Measurements from ENCODE around the gene VAV1.
A peak's percentile ranks its signal among the peaks of the same experiment; 100 is the strongest.
"Not testable (repeated sequence)": the region's sequence is repeated elsewhere in the genome, so short reads cannot be mapped to it uniquely, and the experiment has no call there.

Gene VAV1

DNA sequence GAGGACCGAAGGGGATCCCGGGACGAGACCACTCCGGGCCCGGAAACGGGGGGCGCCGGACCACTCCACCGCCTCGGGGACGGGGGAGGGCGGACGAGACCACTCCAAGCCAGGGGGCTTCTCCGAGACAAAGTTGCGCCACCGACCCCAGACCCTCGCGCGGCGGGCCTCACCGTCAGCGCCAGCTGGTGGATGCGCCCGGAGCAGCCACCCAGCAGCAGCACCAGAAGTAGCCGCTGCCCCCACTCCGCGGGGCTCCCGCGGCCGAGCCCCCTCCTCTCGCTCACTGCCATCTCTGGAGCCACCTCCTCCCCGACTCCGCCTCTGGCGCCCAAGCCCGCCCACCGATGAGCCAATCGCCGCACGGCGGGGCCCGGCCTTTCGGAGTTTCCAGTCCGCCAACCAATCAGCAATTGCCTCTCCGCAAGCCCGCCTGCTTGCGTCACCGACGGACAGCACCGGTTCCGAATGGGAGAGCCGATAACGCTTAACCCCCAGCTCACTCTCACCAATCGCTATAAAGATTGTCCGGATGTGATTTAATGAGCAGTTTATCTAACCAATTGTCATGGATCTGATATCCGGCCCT, 35.1 kb upstream of the VAV1 start, which contains the start of gene GPR108:
Gene GPR108, minus strand, starts transcription at position 297 of the 589 bp plus-strand sequence. Its CDS starts 4 bp downstream, at position 293.
- peak; percentile 98 for DNase-seq

DNA sequence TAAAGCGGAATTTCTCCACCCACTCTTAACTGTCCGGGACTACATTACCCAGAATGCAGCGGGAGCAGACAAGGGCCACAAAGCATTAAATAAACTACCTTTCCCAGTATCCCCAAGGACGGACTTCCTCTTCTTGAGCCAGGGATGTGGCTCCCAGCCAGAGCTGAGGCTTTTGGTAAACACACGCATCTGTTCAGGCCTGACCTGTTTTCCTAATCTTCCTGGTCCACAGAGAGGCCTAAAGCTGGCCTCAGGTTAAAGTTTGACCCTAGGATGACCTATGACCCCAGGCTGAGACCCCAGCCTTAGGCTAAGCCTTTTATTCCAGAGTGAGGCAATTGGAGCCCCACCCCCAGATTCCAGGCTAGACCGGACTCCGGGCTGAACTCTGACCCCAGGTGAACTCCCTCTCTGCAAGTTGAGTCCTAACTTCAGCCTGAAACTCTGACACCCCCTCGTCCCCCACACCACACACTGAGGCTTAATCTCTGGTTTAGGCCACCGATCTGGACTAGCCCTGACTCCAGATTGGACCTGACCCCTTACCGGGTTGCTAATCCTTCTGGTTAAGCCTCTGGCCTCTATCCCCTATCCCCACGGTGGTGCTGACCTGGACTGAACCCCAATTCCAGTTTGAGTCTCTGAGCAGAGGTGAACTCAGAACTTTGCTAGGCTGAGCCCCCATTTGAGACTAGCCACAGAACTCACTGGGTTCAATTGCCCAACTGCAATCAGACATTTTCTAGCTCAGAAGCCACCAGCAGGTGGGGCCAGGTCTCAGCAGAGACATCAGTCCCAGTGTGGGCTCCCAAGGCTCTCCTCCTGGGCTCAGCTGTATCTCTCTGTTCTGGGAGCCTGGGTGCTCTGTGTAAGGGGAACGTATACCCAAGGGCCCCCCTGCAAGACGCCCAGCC, 34.4 kb upstream of the VAV1 start:
- peak; percentile 45 for DNase-seq

- DNase-seq: no peak
Measured at GRCh38 chr19:6738787-6739389, 33.6 kb upstream of the VAV1 start.

- DNase-seq: peak; percentile 60
Measured at GRCh38 chr19:6739390-6739882, 33.1 kb upstream of the VAV1 start, which contains the start of gene TRIP10. TRIP10 (plus strand) TSS chr19:6739680; CDS start chr19:6739762, 82 bp downstream.

DNA sequence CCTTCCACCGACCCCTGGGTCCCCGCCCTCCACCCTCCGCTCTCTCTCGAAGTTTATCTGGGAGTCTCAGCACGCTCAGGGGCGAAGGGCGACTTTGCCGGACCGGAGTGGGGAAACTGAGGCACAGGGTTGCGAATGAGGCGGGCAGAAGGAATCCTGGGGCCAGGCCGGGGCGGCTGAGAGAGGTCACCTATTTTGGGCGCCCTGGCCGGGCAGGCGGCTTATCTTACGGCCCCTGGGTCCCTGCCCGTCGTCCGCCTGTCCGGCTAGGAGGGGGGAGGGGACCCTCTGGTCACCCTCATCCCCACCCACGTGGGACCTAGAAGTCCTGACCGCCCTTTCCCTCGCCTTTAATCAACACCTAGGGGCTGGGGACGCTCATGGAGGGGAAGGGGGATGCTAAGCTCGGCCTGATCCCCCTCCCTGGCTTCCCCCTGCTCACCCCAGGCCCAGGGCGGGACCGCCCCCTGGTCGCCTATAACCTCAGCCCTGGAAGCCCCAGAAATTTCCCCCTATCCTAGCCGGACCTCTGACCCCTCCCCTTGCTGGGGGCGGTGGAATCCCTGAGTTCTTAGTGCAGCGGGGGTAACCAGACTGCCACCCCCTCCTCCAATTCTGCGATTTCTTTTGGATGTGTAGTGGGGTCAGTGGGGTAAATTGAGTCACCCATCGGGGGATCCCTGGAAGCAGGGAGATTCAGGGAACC, 32.5 kb upstream of the VAV1 start:
- DNase-seq: peak; percentile 18

GRCh38 chr19:6740589-6741343, 31.7 kb upstream of the VAV1 start:
- DNase-seq: peak; percentile 15

GRCh38 chr19:6743066-6743465, 29.4 kb upstream of the VAV1 start:
- DNase-seq: no peak

- no peak for DNase-seq
Measured at GRCh38 chr19:6743714-6744380, 28.7 kb upstream of the VAV1 start.

DNA sequence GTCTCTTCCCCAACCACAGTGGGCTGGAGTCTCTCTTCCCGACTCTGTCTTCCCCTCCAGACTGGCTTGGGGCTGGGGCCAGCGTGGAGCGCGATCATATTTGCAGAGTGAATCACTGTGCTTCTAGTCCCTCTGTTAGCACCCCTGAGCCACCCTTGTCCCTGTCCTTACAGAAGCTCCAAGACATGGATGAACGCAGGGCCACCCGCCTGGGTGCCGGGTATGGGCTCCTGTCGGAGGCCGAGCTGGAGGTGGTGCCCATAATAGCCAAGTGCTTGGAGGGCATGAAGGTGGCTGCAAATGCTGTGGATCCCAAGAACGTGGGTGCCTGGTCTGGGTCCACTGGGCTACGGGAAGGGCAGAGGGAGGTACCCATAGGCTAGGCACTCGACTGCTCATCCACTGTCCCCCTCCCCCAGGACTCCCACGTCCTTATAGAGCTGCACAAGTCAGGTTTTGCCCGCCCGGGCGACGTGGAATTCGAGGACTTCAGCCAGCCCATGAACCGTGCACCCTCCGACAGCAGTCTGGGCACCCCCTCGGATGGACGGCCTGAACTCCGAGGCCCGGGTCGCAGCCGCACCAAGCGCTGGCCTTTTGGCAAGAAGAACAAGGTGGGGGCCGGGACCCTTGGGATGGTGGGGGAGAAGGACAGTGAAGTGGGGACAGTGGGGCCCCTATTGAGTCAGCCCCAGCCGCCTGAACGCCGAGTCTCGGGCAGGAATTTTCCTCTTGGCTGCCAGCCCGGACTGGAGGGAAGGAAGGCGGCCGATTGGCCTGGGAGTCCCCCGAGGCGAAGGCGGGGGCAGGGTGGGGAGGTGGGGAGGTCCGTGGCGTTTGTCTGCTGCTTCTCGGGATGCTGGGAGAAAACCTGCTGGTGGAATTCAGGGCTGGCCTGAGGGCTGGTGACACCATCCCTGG, 27.9 kb upstream of the VAV1 start:
- DNase-seq: no peak

- no peak for DNase-seq
Measured at GRCh38 chr19:6745965-6746364, 26.5 kb upstream of the VAV1 start.

- DNase-seq: not testable (repeated sequence)
Measured at GRCh38 chr19:6748543-6748942, 24.0 kb upstream of the VAV1 start.

DNA sequence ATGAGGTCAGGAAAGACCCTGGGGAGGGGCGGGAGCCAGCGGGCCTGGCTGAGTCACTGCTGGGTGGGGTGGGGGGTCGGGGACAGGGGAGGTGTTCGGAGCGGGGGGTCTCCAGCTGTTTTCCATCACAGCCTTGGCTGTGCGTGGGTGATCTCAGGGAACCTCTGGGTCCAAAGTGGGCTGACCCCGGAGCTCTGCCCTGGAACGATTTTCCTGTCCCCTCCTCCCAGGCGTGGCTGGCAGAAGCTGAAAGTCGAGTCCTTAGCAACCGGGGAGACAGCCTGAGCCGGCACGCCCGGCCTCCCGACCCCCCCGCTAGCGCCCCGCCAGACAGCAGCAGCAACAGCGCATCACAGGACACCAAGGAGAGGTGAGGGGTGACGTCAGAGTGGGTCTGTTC, 22.4 kb upstream of the VAV1 start:
- no peak for DNase-seq

DNA sequence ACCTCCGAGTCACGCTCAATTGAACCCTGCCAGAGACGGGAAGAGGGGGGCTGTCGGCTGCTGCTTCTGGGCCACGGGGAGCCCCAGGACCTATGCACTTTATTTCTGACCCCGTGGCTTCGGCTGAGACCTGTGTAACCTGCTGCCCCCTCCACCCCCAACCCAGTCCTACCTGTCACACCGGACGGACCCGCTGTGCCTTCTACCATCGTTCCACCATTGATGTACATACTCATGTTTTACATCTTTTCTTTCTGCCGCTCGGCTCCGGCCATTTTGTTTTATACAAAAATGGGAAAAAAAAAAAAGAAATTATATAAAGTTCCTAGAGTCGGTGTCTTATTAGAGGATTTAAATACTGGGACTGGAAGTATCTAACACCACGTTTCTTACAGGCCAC, 21.3 kb upstream of the VAV1 start:
- no peak for DNase-seq

DNA sequence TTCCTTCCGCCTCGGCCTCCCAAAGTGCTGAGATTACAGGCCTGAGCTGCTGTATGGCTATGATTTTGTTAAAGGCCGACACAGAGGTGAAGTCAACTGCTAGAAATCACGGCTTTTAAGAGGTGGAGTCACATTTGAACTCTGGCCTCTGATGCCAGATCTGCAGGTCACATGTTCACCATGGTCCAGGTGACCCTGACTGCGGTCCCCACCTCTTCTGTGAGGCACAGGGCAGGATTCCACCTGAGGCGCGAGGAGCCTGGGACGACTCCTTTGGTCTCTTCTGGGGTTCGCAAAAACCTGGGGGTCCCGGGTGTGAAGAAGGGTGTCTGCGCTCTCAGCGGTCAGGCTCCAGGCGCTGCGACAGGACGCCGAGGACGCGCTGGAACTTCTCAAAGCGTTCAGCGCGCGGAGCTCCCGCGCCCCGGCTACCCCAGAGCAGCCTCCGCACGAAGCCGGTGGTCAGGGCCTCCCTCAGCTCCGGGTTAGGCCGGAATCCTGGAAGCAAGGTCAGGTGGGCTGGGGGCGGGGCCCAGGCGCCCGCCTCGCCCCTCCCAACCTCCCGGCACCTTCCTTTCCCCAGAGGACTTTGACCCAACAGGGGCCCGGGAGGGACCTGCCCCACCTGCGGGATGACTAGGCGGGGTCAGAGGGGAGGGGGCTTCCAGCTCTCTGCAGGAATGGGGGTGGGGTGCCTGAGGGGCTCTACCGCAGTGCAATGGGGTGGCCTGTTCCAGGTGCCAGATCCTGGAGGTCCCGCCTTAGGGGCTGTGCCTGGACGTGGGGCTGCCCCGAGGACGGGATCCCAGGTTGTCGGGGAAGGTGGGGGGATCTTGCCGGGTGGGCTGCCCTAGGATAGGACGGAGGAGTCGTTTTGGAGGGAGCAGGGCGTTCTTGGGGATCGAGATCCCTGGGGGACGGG, 20.0 kb upstream of the VAV1 start:
- DNase-seq: no peak

DNA sequence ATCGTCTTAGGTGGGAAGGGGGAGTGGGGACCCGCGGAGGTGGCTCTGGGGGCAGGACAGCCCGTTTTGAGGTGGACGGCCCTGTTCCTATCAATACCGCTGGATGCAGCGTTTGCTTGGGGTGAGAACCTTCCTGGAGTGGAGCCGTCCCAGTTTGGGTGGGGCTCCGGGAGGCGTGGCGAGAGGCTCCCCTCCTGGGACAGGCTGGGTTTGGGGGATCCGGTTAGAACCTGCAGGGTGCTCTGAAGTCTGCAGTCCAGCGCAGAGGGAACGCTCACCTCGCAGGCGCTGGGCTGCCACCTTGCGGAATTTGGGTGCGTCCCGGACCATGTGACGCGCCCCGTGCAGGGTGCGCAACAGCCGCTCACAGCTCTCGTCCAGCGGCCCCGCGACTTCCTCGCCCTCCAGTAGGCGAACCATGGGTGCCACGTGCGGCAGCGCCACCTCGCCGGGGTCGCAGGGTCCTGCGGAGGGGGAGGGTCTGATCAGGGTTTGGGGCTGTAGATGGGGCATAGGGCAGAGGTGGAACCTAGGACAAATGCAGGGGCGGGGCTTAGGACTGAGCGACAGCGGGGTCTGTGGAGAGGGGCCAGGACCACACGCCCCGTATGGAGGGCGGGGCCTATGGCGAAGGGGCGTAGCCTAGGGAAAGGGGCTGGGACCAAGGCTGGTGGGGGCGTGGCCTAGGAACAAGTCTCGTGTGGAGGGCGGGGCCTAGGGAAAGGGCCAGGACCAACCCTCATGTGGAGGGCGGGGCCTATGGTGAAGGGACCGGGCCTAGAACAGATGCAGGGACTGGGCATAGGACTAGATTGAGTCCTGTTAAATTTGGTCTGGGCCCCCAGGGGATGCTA, 19.1 kb upstream of the VAV1 start:
- DNase-seq: no peak

DNA sequence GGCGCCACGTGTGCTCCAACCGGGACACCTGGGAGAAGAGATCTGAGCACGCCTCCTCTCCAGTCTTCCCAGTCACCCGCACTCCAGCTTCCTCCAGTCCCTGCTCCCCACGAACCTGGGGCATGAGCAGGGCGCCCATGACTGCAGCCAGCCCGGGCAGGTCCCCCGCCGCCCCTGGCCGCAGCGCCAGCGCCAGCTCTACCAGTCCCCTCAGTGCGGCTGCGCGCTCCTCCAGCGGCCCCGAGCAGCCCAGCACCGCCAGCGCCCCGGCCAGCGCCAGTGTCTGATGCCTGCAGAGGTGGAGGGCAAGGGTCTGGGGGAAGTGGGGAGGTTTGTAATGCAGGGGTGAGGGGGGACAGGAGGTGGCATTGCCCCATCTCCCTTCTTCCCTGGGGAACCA, 18.4 kb upstream of the VAV1 start:
- DNase-seq: no peak

DNA sequence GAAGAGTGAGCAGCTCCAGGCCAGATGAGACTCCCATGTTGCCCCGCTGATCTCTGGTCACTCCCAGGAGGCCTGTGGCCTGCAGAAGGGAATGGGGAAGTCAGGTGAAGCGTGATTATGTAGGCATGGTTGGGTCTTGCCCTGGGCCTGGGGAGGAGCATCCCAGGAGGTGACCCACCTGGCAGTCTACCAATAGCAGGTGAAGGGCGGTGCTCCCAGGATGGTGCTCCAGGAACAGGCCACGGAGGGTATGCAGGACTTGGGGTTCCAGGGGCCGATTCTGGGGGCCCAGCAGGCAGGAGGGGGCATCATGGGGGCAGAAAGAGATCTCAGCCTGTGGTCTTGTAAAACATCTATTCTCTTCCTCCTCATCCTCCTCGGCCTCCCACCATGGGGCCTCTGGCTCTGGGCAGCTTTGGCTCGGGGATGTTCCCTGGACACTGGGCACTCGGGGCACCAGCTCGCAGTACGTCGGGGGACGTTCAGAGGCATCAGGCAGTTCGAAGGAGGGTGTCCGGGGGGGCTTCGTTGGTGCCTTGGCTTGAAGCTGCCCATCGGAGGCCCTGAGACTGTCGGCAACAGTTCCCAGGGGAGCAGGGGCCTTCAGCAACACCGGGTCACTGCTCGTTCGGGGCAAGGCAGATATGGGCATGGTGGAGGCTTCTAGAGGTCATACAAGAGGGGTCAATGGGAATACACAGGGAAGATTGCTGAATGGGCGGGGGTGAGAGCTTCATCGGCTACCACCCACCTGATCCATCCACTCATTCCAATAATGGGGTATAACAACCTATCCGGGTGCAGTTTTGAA, 17.6 kb upstream of the VAV1 start:
- DNase-seq: no peak
